Uterus (tissue), 2 donors: ENCODE measurements around the gene TBCD.

Source experiments
- CTCF ChIP-seq, 4 experiments: fragments of 200-600 bp in 2 of 4; fragments of 450-650 bp in 2 of 4; sonication (generic) in 2 of 4; IDR thresholded peaks; one replicate each; pipeline ENCODE4 v1.5.1; 2016 to 2019; ENCODE audit warnings: antibody characterized with exemption in 4 of 4, mild to moderate bottlenecking in 2 of 4, moderate library complexity in 1 of 4
- POLR2A ChIP-seq, 2 donors: fragments of 450-650 bp; IDR thresholded peaks; one replicate each; pipeline ENCODE4 v1.6.1; 2016; ENCODE audit warnings: antibody characterized with exemption in 2 of 2, mild to moderate bottlenecking in 1 of 2, moderate library complexity in 1 of 2

GRCh38 chr17:82802075-82802780 is 50.4 kb downstream of the TBCD start:
- TF ChIP-seq CTCF (IDR thresholded peaks at IDR 0.05) (no peak), POLR2A (IDR thresholded peaks at IDR 0.05) (no peak)
